ENCODE results near the gene WTAP. TPM values are rescaled to one million over a fixed set of nuclear protein-coding genes. Genes with fewer than 3 reads are reported as not detected.
"Not testable (repeated sequence)": the region's sequence is repeated elsewhere in the genome, so short reads cannot be mapped to it uniquely, and the experiment has no call there.

Gene WTAP
- total RNA-seq, 1 experiment from 2014 or later, result 142 TPM

DNA sequence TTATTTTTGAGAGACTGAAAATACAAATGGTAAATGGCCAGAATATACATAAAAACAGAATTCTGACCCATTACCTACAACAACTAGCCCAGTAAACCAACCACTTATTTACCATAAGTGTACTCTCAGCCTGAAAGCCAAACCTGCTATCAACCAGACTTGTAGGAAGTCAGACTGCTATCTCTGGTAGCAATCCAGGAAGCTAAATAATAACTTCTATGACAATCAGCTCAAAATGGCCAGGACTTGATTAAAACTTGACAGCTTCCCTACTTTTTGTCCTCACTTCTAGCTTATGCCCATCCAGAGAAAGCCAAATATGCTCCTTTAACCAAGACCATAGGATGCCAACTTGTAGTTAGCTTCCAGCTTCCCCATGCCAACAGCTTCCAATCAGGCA, 4.7 kb upstream of the WTAP start:
- Mint-ChIP-seq H3K27ac (ENCODE audit: low read depth, unreplicated experiment) (peak overlapping the region; percentile 49), H3K27me3 (ENCODE audit: insufficient read depth, unreplicated experiment) (no peaks in the 10 kb centered on the region), H3K9me3 (ENCODE audit: unreplicated experiment) (no peaks in the 10 kb centered on the region), H3K4me3 (ENCODE audit: unreplicated experiment) (no peak overlapping the region), H3K36me3 (ENCODE audit: insufficient read depth, unreplicated experiment) (peaks cover 32% of the 10 kb centered on the region), H3K4me1 (ENCODE audit: insufficient read depth, unreplicated experiment) (peaks cover 32% of the 10 kb centered on the region)
- no peak for DNase-seq (ENCODE audit: unreplicated experiment)
- TF ChIP-seq, protein P1, sequence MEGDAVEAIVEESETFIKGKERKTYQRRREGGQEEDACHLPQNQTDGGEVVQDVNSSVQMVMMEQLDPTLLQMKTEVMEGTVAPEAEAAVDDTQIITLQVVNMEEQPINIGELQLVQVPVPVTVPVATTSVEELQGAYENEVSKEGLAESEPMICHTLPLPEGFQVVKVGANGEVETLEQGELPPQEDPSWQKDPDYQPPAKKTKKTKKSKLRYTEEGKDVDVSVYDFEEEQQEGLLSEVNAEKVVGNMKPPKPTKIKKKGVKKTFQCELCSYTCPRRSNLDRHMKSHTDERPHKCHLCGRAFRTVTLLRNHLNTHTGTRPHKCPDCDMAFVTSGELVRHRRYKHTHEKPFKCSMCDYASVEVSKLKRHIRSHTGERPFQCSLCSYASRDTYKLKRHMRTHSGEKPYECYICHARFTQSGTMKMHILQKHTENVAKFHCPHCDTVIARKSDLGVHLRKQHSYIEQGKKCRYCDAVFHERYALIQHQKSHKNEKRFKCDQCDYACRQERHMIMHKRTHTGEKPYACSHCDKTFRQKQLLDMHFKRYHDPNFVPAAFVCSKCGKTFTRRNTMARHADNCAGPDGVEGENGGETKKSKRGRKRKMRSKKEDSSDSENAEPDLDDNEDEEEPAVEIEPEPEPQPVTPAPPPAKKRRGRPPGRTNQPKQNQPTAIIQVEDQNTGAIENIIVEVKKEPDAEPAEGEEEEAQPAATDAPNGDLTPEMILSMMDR (IDR thresholded peaks at IDR 0.05; ENCODE audit: unreplicated experiment), result no peak
- CTCF ChIA-PET, result interaction anchor here (1.2 to 2.7 kb wide), 2 partner anchors 28 to 31 kb away, joined by 4 to 10 read pairs; no protein-coding TSS in a partner anchor
- no TSS peak for BruUV-seq (replicated peaks)
- intact Hi-C loops (cut with micrococcal nuclease), result no loop called here
- POLR2A ChIA-PET, result interaction anchor here (1.2 to 18.8 kb wide), 3 partner anchors 26 to 68 kb away, joined by 3 to 877 read pairs (median 198); partner anchors contain the start of genes MRPL18, SOD2 and TCP1

DNA sequence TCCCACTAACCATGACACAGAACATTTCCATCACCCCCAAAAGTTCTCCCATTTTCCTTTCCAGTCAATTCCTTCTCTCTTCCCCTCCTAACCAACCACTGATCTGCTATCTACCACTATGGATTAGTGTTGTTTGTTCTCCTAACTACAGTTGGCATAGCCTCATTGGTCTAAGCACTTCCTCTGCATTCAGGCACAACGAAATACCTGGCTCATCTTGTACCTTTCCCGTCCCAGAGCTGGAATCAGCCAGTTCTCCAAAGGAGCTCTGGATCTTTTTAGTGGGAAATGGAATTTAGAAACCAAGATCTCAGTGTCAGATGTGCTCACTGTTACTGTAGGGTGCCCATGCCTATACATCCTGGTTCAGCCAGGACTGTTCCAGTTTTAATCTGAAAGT, 4.0 kb upstream of the WTAP start:
- intact Hi-C loops (cut with micrococcal nuclease), result no loop called here
- Mint-ChIP-seq H3K27ac (ENCODE audit: low read depth, unreplicated experiment) (no peak overlapping the region), H3K4me3 (ENCODE audit: unreplicated experiment) (no peak overlapping the region), H3K27me3 (ENCODE audit: insufficient read depth, unreplicated experiment) (no peaks in the 10 kb centered on the region), H3K36me3 (ENCODE audit: insufficient read depth, unreplicated experiment) (peaks cover 32% of the 10 kb centered on the region), H3K9me3 (ENCODE audit: unreplicated experiment) (no peaks in the 10 kb centered on the region), H3K4me1 (ENCODE audit: insufficient read depth, unreplicated experiment) (peaks cover 27% of the 10 kb centered on the region)
- POLR2A ChIA-PET, result interaction anchor here (1.2 to 18.8 kb wide), 3 partner anchors 27 to 67 kb away, joined by 3 to 877 read pairs (median 198); partner anchors contain the start of genes MRPL18, SOD2 and TCP1
- TF ChIP-seq, protein P1 (IDR thresholded peaks at IDR 0.05; ENCODE audit: unreplicated experiment), result no peak
- no peak for DNase-seq (ENCODE audit: unreplicated experiment)
- no TSS peak for BruUV-seq (replicated peaks)
- CTCF ChIA-PET, result interaction anchor here (1.0 to 2.7 kb wide), 3 partner anchors 28 to 319 kb away, joined by 4 to 10 read pairs (median 5); no protein-coding TSS in a partner anchor

DNA sequence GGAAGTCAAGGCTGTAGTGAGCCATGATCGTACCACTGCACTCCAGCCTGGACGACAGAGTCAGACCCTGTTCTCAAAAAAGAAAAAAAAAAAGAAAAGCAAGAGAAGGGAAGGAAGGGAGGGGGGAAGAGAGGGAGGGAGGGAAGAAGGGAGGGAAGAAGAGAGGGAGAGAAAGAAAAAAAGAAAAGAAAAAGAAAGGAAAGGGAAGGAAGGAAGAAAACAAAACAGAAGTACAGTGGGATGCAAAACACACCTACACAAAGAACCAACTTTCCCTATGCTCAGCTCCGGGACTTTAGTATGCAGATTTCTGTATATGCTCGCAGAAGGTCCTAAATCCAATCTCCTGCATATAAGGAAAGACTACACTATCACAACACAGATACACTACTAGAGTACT, 2.5 kb upstream of the WTAP start:
- POLR2A ChIA-PET, result interaction anchor here (2.9 to 18.8 kb wide), 5 partner anchors 7 to 318 kb away, joined by 15 to 877 read pairs (median 198); partner anchors contain the start of genes MRPL18, SOD2 and TCP1

DNA sequence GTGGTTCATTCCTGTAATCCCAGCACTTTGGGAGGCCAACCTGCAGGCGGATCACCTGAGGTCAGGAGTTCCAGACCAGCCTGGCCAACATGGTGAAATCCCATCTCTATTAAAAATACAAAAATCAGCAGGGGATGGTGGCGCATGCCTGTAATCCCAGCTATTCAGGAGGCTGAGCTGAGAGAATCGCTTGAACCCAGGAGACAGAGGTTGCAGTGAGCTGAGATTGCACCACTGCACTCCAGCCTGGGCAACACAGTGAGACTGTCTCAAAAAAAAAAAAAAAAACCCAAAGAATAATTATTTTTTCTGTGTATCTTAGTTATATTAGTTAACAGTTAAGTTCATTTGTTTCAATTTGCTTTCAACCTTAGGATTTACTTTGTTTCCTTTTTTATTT, 2.1 kb upstream of the WTAP start:
- ChIA-PET POLR2A (interaction anchor here (0.8 to 18.8 kb wide), 8 partner anchors 7 to 318 kb away, joined by 3 to 877 read pairs (median 38); partner anchors contain the start of genes MRPL18, SOD2 and TCP1), CTCF (interaction anchor here (1.8 to 2.3 kb wide), 2 partner anchors 8 to 34 kb away, joined by 11 to 13 read pairs; no protein-coding TSS in a partner anchor)
- Mint-ChIP-seq H3K27ac (ENCODE audit: low read depth, unreplicated experiment) (peak overlapping the region; percentile 98), H3K4me3 (ENCODE audit: unreplicated experiment) (peak overlapping the region; percentile 93), H3K36me3 (ENCODE audit: insufficient read depth, unreplicated experiment) (peaks cover 43% of the 10 kb centered on the region), H3K4me1 (ENCODE audit: insufficient read depth, unreplicated experiment) (peaks cover 17% of the 10 kb centered on the region)
- BruUV-seq (replicated peaks); DNase-seq (ENCODE audit: unreplicated experiment); H3K27me3 Mint-ChIP-seq (ENCODE audit: insufficient read depth, unreplicated experiment); H3K9me3 Mint-ChIP-seq (ENCODE audit: unreplicated experiment): not testable (repeated sequence)
- intact Hi-C loops (cut with micrococcal nuclease), result loop anchor here (5.0 kb wide), 1 partner anchor 127 kb away; no protein-coding TSS in a partner anchor

More for the DNA sequence above, 2.5 kb upstream of the WTAP start:
- CTCF ChIA-PET, result interaction anchor here (2.7 kb wide), 1 partner anchor 33 kb away, joined by 10 read pairs; no protein-coding TSS in a partner anchor
- BruUV-seq (replicated peaks), result no TSS peak
- Mint-ChIP-seq H3K36me3 (ENCODE audit: insufficient read depth, unreplicated experiment) (peaks cover 39% of the 10 kb centered on the region), H3K4me3 (ENCODE audit: unreplicated experiment) (peak overlapping the region; percentile 93), H3K9me3 (ENCODE audit: unreplicated experiment) (no peaks in the 10 kb centered on the region), H3K4me1 (ENCODE audit: insufficient read depth, unreplicated experiment) (peaks cover 17% of the 10 kb centered on the region), H3K27me3 (ENCODE audit: insufficient read depth, unreplicated experiment) (no peaks in the 10 kb centered on the region), H3K27ac (ENCODE audit: low read depth, unreplicated experiment) (no peak overlapping the region)
- intact Hi-C loops (cut with micrococcal nuclease), result loop anchor here (5.0 kb wide), 1 partner anchor 128 kb away; no protein-coding TSS in a partner anchor
- DNase-seq (ENCODE audit: unreplicated experiment), result no peak
- TF ChIP-seq, protein P1 (IDR thresholded peaks at IDR 0.05; ENCODE audit: unreplicated experiment), result no peak
